ENCODE measurements around the gene NFATC2. TPM values are rescaled to one million over a fixed set of nuclear protein-coding genes. Genes with fewer than 3 reads are reported as not detected.

The NFATC2 gene
- total RNA-seq, 2 donors from 2014 or later: 5.8 to 7.3 TPM

DNA sequence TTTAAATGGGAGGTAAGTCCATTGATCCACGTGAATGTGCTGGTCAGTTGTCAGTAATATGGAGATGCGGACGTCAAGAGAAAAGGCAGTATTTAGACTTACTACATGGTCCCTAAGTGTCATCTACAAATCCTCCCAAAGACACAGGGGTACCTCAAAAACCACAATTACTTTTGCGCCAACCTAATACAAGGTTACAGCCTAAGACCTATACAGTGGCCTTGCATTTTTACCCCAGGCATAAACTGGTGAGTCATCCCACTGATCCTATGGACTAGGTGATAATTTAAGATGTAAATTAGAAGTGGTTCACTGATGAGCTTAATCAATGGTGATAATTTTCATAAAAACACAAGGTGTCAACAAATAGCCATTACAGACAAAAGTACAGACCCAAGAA lies 141.0 kb downstream of the NFATC2 start:
- no peak overlapping the region for H3K9ac ChIP-seq (ENCODE audit: low read depth in 2 of 2, low read length in 2 of 2)
- no peaks in the 10 kb centered on the region for H3K27me3 ChIP-seq
- intact Hi-C loops (cut with DNase I): no loop called here
- H3K9me3 ChIP-seq: no peaks in the 10 kb centered on the region
- H3K4me3 ChIP-seq: no peak overlapping the region
- H3K4me1 ChIP-seq: no peaks in the 10 kb centered on the region
- TF ChIP-seq, protein P1, sequence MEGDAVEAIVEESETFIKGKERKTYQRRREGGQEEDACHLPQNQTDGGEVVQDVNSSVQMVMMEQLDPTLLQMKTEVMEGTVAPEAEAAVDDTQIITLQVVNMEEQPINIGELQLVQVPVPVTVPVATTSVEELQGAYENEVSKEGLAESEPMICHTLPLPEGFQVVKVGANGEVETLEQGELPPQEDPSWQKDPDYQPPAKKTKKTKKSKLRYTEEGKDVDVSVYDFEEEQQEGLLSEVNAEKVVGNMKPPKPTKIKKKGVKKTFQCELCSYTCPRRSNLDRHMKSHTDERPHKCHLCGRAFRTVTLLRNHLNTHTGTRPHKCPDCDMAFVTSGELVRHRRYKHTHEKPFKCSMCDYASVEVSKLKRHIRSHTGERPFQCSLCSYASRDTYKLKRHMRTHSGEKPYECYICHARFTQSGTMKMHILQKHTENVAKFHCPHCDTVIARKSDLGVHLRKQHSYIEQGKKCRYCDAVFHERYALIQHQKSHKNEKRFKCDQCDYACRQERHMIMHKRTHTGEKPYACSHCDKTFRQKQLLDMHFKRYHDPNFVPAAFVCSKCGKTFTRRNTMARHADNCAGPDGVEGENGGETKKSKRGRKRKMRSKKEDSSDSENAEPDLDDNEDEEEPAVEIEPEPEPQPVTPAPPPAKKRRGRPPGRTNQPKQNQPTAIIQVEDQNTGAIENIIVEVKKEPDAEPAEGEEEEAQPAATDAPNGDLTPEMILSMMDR (IDR thresholded peaks at IDR 0.05): no peak
- DNase-seq: no peak
- no peaks in the 10 kb centered on the region for H3K36me3 ChIP-seq
- H3K27ac ChIP-seq: no peak overlapping the region

DNA sequence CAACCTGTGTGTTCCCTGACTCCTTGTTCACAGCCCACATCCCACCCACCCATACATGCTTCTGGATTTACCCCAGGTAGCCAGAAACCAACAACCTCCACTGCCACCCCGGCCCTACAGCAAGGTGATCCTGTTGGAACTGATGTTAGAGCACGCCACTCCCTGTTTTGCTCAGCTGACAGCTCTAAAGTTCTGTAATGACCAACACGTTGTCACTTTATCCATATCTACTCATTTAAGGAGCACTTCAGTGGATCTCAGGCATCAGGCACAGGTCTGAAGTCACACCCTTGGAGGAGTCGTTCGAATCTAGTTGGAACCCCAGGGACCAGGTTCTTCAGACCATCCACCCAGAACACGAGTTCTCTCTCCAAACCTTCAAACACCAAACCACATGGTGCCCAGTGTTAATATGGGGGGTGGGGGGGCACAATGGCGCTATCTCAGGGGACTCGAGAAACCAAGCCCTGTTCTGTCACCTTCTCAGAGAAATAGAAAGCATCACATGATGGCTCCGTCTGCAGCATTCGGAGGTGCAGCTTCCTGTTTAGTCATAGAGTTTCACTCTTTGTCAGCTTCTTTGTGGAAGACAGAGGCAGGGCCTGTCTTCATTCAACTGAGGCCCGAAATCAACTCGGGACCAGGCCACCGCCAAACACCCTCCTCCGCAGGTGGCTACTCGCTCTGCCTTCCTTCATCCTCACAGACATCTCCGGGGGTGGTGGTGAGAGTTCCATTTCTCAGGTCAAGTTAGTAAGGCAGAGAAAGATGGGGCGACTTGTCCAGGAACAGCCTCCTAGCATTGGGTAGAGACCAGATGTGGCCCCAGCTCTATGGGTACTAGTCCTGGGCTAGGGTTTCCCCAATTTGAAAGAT lies 142.2 kb downstream of the NFATC2 start:
- Histone ChIP-seq H3K9me3 (no peaks in the 10 kb centered on the region), H3K36me3 (no peaks in the 10 kb centered on the region), H3K9ac (ENCODE audit: low read depth in 2 of 2, low read length in 2 of 2) (no peak overlapping the region), H3K27me3 (no peaks in the 10 kb centered on the region), H3K4me3 (no peak overlapping the region), H3K27ac (peak overlapping the region; percentile 36), H3K4me1 (no peaks in the 10 kb centered on the region)
- TF ChIP-seq, protein P1 (IDR thresholded peaks at IDR 0.05): no peak
- no peak for DNase-seq
- intact Hi-C loops (cut with DNase I): no loop called here

DNA sequence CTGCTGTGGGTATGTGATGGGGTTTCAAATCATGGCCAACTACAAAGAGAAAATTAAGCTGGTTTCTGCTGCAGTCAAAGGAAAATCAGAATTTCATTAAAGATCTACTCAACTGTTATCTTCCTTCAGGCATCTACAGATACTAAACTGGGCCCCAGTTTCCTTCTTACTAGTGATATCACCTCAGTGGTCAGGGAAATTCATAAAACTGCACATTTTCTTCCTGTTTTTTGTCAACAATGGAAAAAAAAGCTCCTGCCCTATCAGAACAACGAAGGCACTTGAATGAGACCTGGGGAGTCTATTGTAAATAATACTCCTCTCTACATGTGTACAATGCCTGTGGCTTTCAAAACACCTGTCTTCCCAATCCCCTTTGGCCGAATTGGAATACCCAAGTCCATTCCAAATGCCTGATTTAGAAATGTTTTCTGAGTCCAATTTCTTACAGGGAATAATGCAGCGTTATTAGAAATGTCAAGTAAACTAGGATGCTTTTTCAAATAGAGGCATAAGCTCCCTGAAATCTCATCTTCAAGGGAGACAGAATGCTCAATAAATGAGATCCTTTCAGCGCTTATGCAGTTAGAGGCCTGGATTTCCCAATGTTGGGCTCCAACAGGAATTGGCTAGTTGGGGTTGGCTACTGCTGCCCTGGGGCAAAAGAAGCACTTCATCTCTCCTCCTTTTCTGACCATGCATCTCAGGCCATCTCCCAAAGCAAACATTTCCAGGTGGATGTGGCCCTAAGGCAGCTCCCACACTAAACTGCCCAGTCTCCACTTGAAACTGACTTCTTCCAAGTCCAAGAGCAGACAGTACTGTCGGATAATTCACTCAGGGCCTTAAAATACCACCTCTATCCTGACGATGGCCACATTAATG lies 143.3 kb downstream of the NFATC2 start:
- Histone ChIP-seq H3K27ac (no peak overlapping the region), H3K4me1 (no peaks in the 10 kb centered on the region), H3K9me3 (no peaks in the 10 kb centered on the region), H3K27me3 (no peaks in the 10 kb centered on the region), H3K36me3 (no peaks in the 10 kb centered on the region), H3K4me3 (no peak overlapping the region), H3K9ac (ENCODE audit: low read depth in 2 of 2, low read length in 2 of 2) (peak overlapping the region in 1 of 2 donors; percentile 5)
- TF ChIP-seq, protein P1 (IDR thresholded peaks at IDR 0.05): no peak
- intact Hi-C loops (cut with DNase I): no loop called here
- DNase-seq: no peak

DNA sequence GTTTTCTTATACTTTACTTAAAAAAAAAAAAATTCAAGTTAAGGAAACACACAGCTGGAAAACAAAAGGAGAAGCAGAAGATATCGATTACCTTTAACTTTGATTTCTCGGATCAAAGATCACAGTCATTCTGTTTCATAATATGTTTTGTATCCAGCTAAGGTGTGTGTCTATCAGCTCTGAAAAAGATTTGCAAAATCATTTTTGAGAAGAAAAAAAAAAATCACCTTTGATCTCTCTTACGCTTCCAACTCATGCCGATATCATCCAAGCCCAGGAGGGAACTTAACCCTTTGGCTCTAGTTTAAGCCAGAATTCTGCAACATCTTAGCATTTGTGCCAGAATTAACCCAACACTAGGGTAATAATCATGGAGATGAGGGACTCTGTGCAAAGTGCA lies 144.0 kb downstream of the NFATC2 start:
- TF ChIP-seq, protein P1 (IDR thresholded peaks at IDR 0.05): no peak
- no peaks in the 10 kb centered on the region for H3K27me3 ChIP-seq
- H3K36me3 ChIP-seq: no peaks in the 10 kb centered on the region
- H3K27ac ChIP-seq: no peak overlapping the region
- H3K9me3 ChIP-seq: no peaks in the 10 kb centered on the region
- H3K4me3 ChIP-seq: no peak overlapping the region
- intact Hi-C loops (cut with DNase I): no loop called here
- no peak overlapping the region for H3K9ac ChIP-seq (ENCODE audit: low read depth in 2 of 2, low read length in 2 of 2)
- no peak for DNase-seq
- H3K4me1 ChIP-seq: no peaks in the 10 kb centered on the region

DNA sequence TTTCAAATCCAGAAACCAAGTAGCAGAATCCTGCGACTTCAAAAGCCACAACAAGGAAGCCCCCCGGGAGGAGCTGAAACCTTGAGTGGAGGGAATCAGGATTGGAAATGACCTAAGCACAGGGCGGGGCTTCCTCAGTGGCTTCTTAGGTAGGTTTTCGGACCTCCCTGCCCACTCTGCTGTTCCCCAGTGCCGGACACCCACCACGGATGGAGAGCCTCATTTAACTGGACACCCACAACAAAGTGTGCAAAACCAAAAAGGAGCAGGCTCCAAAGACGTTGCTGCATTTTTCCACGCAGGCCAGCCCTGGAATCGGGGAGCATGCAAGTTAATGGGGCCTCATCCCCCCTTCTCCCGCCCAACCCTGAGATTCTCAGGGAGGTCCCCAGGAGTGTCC lies 144.4 kb downstream of the NFATC2 start:
- no peaks in the 10 kb centered on the region for H3K36me3 ChIP-seq
- H3K4me1 ChIP-seq: no peaks in the 10 kb centered on the region
- no peaks in the 10 kb centered on the region for H3K9me3 ChIP-seq
- no peak for DNase-seq
- intact Hi-C loops (cut with DNase I): no loop called here
- H3K9ac ChIP-seq (ENCODE audit: low read depth in 2 of 2, low read length in 2 of 2): no peak overlapping the region
- H3K27ac ChIP-seq: no peak overlapping the region
- TF ChIP-seq, protein P1 (IDR thresholded peaks at IDR 0.05): no peak
- H3K4me3 ChIP-seq: no peak overlapping the region
- H3K27me3 ChIP-seq: no peaks in the 10 kb centered on the region
